ENCODE data around the gene ALOX15. TPM values are rescaled to one million over a fixed set of nuclear protein-coding genes. Genes with fewer than 3 reads are reported as not detected.

The ALOX15 gene
- not detected in 2 replicates for total RNA-seq

GRCh38 chr17:4641297-4642195 is at the start of gene ALOX15:
ALOX15 (minus strand) TSS chr17:4641678; CDS start chr17:4641651, 27 bp downstream.

GRCh38 chr17:4584101-4584916 is 57.2 kb downstream of the ALOX15 start, which contains the start of gene SMTNL2:
SMTNL2 (plus strand) TSS chr17:4584529; CDS start chr17:4584606, 77 bp downstream.

Other genes with a start within 250 kb of the ALOX15 start
- 0.49 and 1.1 TPM in 2 replicates for gene SPNS3, start 207.7 kb downstream of the ALOX15 start, total RNA-seq
- gene SPNS2, start 142.8 kb downstream of the ALOX15 start, total RNA-seq = 109 and 135 TPM in 2 replicates
- 33.4 and 42.7 TPM in 2 replicates for gene MYBBP1A, start 86.3 kb downstream of the ALOX15 start, total RNA-seq
- gene GGT6, start 81.1 kb downstream of the ALOX15 start, total RNA-seq = under 0.01 TPM in 1 of 2 replicates, not detected in the other
- gene SMTNL2, start 57.1 kb downstream of the ALOX15 start, total RNA-seq = not detected in 2 replicates
- 8.4 and 37.8 TPM in 2 replicates for gene PELP1, start 62.5 kb upstream of the ALOX15 start, total RNA-seq
- gene ARRB2, start 69.0 kb upstream of the ALOX15 start, total RNA-seq = 3.9 and 6.3 TPM in 2 replicates
- 9.2 and 9.8 TPM in 2 replicates for gene MED11, start 89.8 kb upstream of the ALOX15 start, total RNA-seq
- gene ZMYND15, start 98.2 kb upstream of the ALOX15 start, total RNA-seq = 0.19 TPM in 1 of 2 replicates, not detected in the other
- gene CXCL16, start 98.2 kb upstream of the ALOX15 start, total RNA-seq = 1.3 and 2.6 TPM in 2 replicates
- not detected in 2 replicates for gene TM4SF5, start 130.2 kb upstream of the ALOX15 start, total RNA-seq
- gene VMO1, start 144.7 kb upstream of the ALOX15 start, total RNA-seq = 0.13 TPM in 1 of 2 replicates, not detected in the other
- gene GLTPD2, start 147.3 kb upstream of the ALOX15 start, total RNA-seq = not detected in 2 replicates
- gene PSMB6, start 154.5 kb upstream of the ALOX15 start, total RNA-seq = 139 and 176 TPM in 2 replicates
- 26.4 and 39.3 TPM in 2 replicates for gene PLD2, start 165.5 kb upstream of the ALOX15 start, total RNA-seq
- gene MINK1, start 191.7 kb upstream of the ALOX15 start, total RNA-seq = 30.0 and 78.7 TPM in 2 replicates